ENCODE data around the gene MOV10L1.

MOV10L1 gene

GRCh38 chr22:50180727-50181521 lies 91.1 kb downstream of the MOV10L1 start:
- no peak overlapping the region for H3K4me3 ChIP-seq
- H3K9me3 ChIP-seq: no peaks in the 10 kb centered on the region
- no peaks in the 10 kb centered on the region for H3K36me3 ChIP-seq
- no peak for TF ChIP-seq CTCF (IDR thresholded peaks at IDR 0.05)
- no peak overlapping the region for H3K27ac ChIP-seq
- intact Hi-C loops (cut with DNase I; ENCODE audit: low total_unique reads): loop anchor here (5.0 kb wide), 1 partner anchor 324 kb away; no protein-coding TSS in a partner anchor
- DNase-seq: no peak
- H3K4me1 ChIP-seq: peaks cover 0 to 38% (median 11%) of the 10 kb centered on the region in 4 donors
- peaks cover 0 to 50% of the 10 kb centered on the region in 2 donors for H3K27me3 ChIP-seq

DNA sequence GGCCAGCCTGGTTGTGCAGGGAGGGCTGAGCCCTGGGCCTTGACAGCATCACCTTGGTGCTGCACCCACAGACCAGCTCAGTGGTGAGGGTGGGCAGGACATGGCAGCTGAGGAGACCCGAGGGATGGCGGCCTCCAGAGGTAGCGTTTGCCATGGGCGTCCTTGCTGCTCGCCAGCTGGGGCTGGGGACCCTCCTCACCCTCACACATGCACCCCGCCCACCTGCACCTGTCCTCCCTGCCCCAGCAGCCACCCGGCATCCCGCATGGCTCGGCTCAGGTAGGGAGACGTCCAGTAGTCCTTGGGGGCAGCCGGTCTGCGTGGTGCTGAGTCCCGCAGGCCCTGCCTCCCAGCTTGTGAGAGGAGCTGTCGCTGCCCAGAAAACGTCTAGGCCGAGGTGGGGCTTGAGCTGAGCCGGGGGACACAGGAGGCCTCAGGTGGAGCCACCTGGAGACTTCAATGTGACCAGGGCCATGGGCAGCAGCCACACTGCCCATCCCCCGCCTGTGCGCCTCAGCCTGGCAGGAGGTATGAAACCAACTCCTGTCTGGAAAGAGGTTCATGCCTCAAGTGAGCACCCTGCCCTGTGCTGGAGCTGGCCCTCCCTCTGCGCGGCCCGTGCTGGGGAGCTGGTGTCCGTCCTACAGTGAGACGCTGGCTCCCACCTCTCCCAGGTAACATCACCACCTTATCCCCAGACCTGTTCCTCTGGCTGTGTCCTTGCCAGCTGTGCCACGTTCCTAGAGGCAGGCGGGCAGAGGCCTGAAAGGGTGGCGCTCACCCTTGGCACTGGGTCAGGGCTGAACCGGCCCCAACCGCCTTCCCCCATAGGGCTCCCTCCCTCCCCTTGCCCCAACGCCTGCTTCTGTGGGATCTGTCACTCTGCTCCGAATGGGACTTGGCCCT lies 92.6 kb downstream of the MOV10L1 start:
- intact Hi-C loops (cut with DNase I; ENCODE audit: low total_unique reads): loop anchor here (5.0 kb wide), 1 partner anchor 325 kb away; no protein-coding TSS in a partner anchor
- DNase-seq: no peak

DNA sequence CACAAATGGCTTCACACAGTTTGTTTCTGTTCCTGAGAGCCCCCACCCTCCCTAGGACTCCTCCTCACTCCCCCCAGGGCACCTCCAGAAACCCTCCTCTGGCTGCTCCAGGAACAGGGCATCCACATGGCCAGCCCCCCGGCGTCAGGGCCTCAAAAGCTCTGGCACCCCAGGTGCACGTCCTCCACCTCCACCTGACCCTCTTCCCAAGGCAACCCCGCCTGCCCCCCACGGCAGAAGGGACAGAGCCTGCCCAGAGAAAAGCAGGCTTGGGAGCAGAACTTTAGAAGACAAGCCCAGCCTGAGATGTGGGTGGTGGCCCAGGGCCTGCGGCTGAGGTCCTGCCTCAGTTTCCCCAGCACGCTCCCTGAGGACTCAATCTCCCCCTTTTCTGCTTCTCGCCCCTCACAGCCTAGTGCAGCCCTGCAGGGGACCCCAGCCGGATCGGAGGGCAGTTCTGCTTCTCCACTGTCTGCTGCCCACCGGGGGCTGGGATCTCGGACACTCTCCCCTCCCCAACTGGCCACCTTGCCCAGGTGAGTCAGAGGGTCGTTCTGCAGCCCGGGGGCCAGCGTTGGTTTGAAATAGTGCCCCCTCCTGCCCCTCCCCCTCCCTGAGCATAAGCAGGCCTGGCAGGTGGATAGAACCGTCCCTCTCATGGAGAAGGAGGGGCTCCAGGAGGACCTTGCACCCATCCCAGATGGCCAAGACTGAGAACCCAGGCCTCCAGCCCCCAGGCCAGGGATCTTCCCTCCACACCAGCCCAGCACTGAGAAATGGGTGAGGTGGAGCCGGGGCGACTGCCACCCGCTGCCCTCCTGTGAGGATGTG lies 93.5 kb downstream of the MOV10L1 start:
- TF ChIP-seq CTCF (IDR thresholded peaks at IDR 0.05): no peak
- no peak overlapping the region for H3K27ac ChIP-seq
- no peak for DNase-seq
- H3K4me1 ChIP-seq: peaks cover 0 to 47% (median 21%) of the 10 kb centered on the region in 4 donors
- H3K36me3 ChIP-seq: no peaks in the 10 kb centered on the region
- intact Hi-C loops (cut with DNase I; ENCODE audit: low total_unique reads): loop anchor here (5.0 kb wide), 1 partner anchor 326 kb away; no protein-coding TSS in a partner anchor
- no peak overlapping the region for H3K4me3 ChIP-seq
- no peaks in the 10 kb centered on the region for H3K9me3 ChIP-seq
- H3K27me3 ChIP-seq: peaks cover 0 to 26% of the 10 kb centered on the region in 2 donors

More for the DNA sequence above, 92.6 kb downstream of the MOV10L1 start:
- Histone ChIP-seq H3K4me1 (peaks cover 0 to 51% (median 21%) of the 10 kb centered on the region in 4 donors), H3K27me3 (peaks cover 0 to 36% of the 10 kb centered on the region in 2 donors), H3K4me3 (no peak overlapping the region), H3K27ac (no peak overlapping the region), H3K9me3 (no peaks in the 10 kb centered on the region), H3K36me3 (no peaks in the 10 kb centered on the region)
- TF ChIP-seq CTCF (IDR thresholded peaks at IDR 0.05): no peak

- intact Hi-C loops (cut with DNase I; ENCODE audit: low total_unique reads): loop anchor here (5.0 kb wide), 1 partner anchor 327 kb away; no protein-coding TSS in a partner anchor
- H3K27ac ChIP-seq: peak overlapping the region in 1 of 2 donors; percentile 52
- peaks cover 0 to 17% of the 10 kb centered on the region in 2 donors for H3K27me3 ChIP-seq
- DNase-seq: peak; percentile 68 to 85
- no peaks in the 10 kb centered on the region for H3K36me3 ChIP-seq
- TF ChIP-seq CTCF (IDR thresholded peaks at IDR 0.05): no peak
- H3K4me1 ChIP-seq: peaks cover 0 to 50% (median 25%) of the 10 kb centered on the region in 4 donors
- H3K4me3 ChIP-seq: peak overlapping the region; percentile 75 to 78
- H3K9me3 ChIP-seq: no peaks in the 10 kb centered on the region
Observed at GRCh38 chr22:50184004-50184901, 94.4 kb downstream of the MOV10L1 start.

All from tibial artery (tissue), 4 donors.